ENCODE data around the gene RXRB. TPM values are rescaled to one million over a fixed set of nuclear protein-coding genes. Genes with fewer than 3 reads are reported as not detected.

Gene RXRB
- total and polyA plus RNA-seq, 2 donors (not counting 1 experiment from before 2014, with no cell fraction given): 25.9 to 34.0 TPM

- Histone ChIP-seq H2AFZ (ENCODE audit: low read length) (no peak overlapping the region), H3K79me2 (ENCODE audit: control insufficient read depth, insufficient read depth, low read length) (no peaks in the 10 kb centered on the region), H3K27me3 (ENCODE audit: control insufficient read depth, insufficient read depth, low read length) (no peaks in the 10 kb centered on the region), H3K36me3 (ENCODE audit: control insufficient read depth, insufficient read depth, low read length) (no peaks in the 10 kb centered on the region), H3K27ac (ENCODE audit: insufficient read depth, low read length) (no peak overlapping the region), H3K4me2 (ENCODE audit: extremely low read depth, insufficient read depth, low read length) (no peak overlapping the region), H3K9me3 (ENCODE audit: control insufficient read depth, insufficient read depth, low read depth, low read length) (no peaks in the 10 kb centered on the region), H3K4me3 (replicated peaks in 1 of 4; ENCODE audit: control extremely low read depth in 1 of 4, insufficient read depth in 1 of 4, low read depth in 3 of 4, low read length in 4 of 4) (no peak overlapping the region), H4K20me1 (ENCODE audit: control insufficient read depth, extremely low read depth, insufficient read depth, low read length) (no peaks in the 10 kb centered on the region), H3K9ac (ENCODE audit: insufficient read depth, low read length) (no peak overlapping the region), H3K4me1 (ENCODE audit: control insufficient read depth, extremely low read depth, insufficient read depth, low read length) (no peaks in the 10 kb centered on the region)
- TF ChIP-seq CTCF (conservative IDR thresholded peaks at IDR 0.05 in 1 of 2, IDR thresholded peaks at IDR 0.05 in 1 of 2; ENCODE audit: low read depth in 1 of 2, low read length in 2 of 2) (no peak), EZH2 (IDR thresholded peaks at IDR 0.05; ENCODE audit: low read length, missing control alignments) (no peak)
- no peak for DNase-seq (ENCODE audit: low read depth in 2 of 2)
Observed at GRCh38 chr6:33169291-33170175, 30.9 kb downstream of the RXRB start.

DNA sequence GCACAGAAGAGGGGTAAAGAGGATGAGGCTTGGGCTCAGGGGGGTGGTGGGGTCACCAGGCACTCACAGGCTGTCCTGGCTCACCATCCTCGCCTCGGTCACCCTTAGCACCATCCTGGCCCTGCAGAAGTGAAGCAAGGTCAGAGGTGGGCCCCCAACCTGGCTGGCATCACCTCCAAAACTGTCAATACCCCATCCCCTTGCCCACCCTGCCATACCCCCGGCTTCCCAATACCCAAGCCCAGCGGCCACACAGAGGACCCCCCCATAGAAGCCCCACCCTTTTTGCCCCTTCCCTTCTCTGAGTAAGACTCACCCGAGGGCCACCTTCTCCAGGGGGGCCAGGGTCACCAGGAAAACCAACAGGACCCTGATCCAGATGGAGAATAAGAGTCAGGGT is 31.8 kb downstream of the RXRB start:
- DNase-seq (ENCODE audit: low read depth in 2 of 2): no peak
- Histone ChIP-seq H2AFZ (ENCODE audit: low read length) (no peak overlapping the region), H3K79me2 (ENCODE audit: control insufficient read depth, insufficient read depth, low read length) (no peaks in the 10 kb centered on the region), H3K9me3 (ENCODE audit: control insufficient read depth, insufficient read depth, low read depth, low read length) (no peaks in the 10 kb centered on the region), H3K4me2 (ENCODE audit: extremely low read depth, insufficient read depth, low read length) (no peak overlapping the region), H3K9ac (ENCODE audit: insufficient read depth, low read length) (no peak overlapping the region), H3K27ac (ENCODE audit: insufficient read depth, low read length) (no peak overlapping the region), H3K27me3 (ENCODE audit: control insufficient read depth, insufficient read depth, low read length) (no peaks in the 10 kb centered on the region), H3K4me3 (replicated peaks in 1 of 4; ENCODE audit: control extremely low read depth in 1 of 4, insufficient read depth in 1 of 4, low read depth in 3 of 4, low read length in 4 of 4) (no peak overlapping the region), H3K4me1 (ENCODE audit: control insufficient read depth, extremely low read depth, insufficient read depth, low read length) (no peaks in the 10 kb centered on the region), H4K20me1 (ENCODE audit: control insufficient read depth, extremely low read depth, insufficient read depth, low read length) (no peaks in the 10 kb centered on the region), H3K36me3 (ENCODE audit: control insufficient read depth, insufficient read depth, low read length) (no peaks in the 10 kb centered on the region)
- TF ChIP-seq CTCF (conservative IDR thresholded peaks at IDR 0.05 in 1 of 2, IDR thresholded peaks at IDR 0.05 in 1 of 2; ENCODE audit: low read depth in 1 of 2, low read length in 2 of 2) (no peak), EZH2 (IDR thresholded peaks at IDR 0.05; ENCODE audit: low read length, missing control alignments) (no peak)

DNA sequence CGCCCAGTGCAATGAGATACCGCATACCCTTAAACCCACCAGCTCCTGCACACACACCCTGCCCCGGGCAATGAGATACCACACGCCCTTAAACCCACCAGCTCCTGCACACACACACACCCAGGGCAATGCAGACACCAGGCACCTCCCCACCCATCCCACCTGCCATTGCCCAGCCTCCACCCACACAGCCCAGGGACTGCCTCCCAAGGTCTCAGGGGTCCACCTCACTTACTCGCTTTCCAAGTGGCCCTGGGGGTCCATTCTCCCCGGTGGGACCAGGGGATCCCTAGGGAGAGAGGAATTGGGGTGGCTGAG is 32.2 kb downstream of the RXRB start:
- no peak for TF ChIP-seq CTCF (conservative IDR thresholded peaks at IDR 0.05 in 1 of 2, IDR thresholded peaks at IDR 0.05 in 1 of 2; ENCODE audit: low read depth in 1 of 2, low read length in 2 of 2)
- TF ChIP-seq EZH2 (IDR thresholded peaks at IDR 0.05; ENCODE audit: low read length, missing control alignments): no peak
- Histone ChIP-seq H3K4me1 (ENCODE audit: control insufficient read depth, extremely low read depth, insufficient read depth, low read length) (no peaks in the 10 kb centered on the region), H4K20me1 (ENCODE audit: control insufficient read depth, extremely low read depth, insufficient read depth, low read length) (no peaks in the 10 kb centered on the region), H3K79me2 (ENCODE audit: control insufficient read depth, insufficient read depth, low read length) (no peaks in the 10 kb centered on the region), H3K9ac (ENCODE audit: insufficient read depth, low read length) (no peak overlapping the region), H3K27ac (ENCODE audit: insufficient read depth, low read length) (no peak overlapping the region), H2AFZ (ENCODE audit: low read length) (no peak overlapping the region), H3K4me2 (ENCODE audit: extremely low read depth, insufficient read depth, low read length) (no peak overlapping the region), H3K36me3 (ENCODE audit: control insufficient read depth, insufficient read depth, low read length) (no peaks in the 10 kb centered on the region), H3K4me3 (replicated peaks in 1 of 4; ENCODE audit: control extremely low read depth in 1 of 4, insufficient read depth in 1 of 4, low read depth in 3 of 4, low read length in 4 of 4) (no peak overlapping the region), H3K27me3 (ENCODE audit: control insufficient read depth, insufficient read depth, low read length) (no peaks in the 10 kb centered on the region), H3K9me3 (ENCODE audit: control insufficient read depth, insufficient read depth, low read depth, low read length) (no peaks in the 10 kb centered on the region)
- no peak for DNase-seq (ENCODE audit: low read depth in 2 of 2)
